HUES48 (cell line): ENCODE results near the gene SART3.
A peak's percentile ranks its signal among the peaks of the same experiment; 100 is the strongest.

ENCODE experiments used
- H3K27ac ChIP-seq: one replicate; pipeline ENCODE4 v1.7.0; 2013; ENCODE audit warnings: low read depth, low read length, inconsistent platforms
- H3K27me3 ChIP-seq: 2 replicates; pipeline ENCODE4 v1.6.1; 2013; ENCODE audit warnings: mild to moderate bottlenecking, low read length; ENCODE audit not compliant: control insufficient read depth, insufficient read depth
- H3K36me3 ChIP-seq: 2 replicates; pipeline ENCODE4 v1.6.1; 2013; ENCODE audit warnings: low read length; ENCODE audit not compliant: control insufficient read depth, insufficient read depth
- H3K4me1 ChIP-seq: 2 replicates; pipeline ENCODE4 v1.6.1; 2013; ENCODE audit warnings: mild to moderate bottlenecking, low read length; ENCODE audit not compliant: control insufficient read depth, insufficient read depth
- H3K4me3 ChIP-seq: 2 replicates; pipeline ENCODE4 v1.5.1; 2013; ENCODE audit warnings: mild to moderate bottlenecking, low read depth, low read length
- H3K9ac ChIP-seq: 2 replicates; pipeline ENCODE4 v1.6.1; 2013; ENCODE audit warnings: mild to moderate bottlenecking, low read depth, low read length, moderate library complexity
- H3K9me3 ChIP-seq: 2 replicates; pipeline ENCODE4 v1.6.1; 2013; ENCODE audit warnings: low read length; ENCODE audit not compliant: control insufficient read depth, insufficient read depth

The SART3 gene

GRCh38 chr12:108516511-108517275, 44.3 kb downstream of the SART3 start:
- Histone ChIP-seq H3K27ac (no peak overlapping the region), H3K36me3 (peaks cover 43% of the 10 kb centered on the region), H3K4me1 (peaks cover 11% of the 10 kb centered on the region), H3K9me3 (no peaks in the 10 kb centered on the region), H3K27me3 (no peaks in the 10 kb centered on the region), H3K4me3 (no peak overlapping the region), H3K9ac (no peak overlapping the region)

- Histone ChIP-seq H3K27ac (no peak overlapping the region), H3K36me3 (peaks cover 35% of the 10 kb centered on the region), H3K9ac (peak overlapping the region; percentile 60; the same call in 1 of the 2 replicates), H3K9me3 (no peaks in the 10 kb centered on the region), H3K27me3 (no peaks in the 10 kb centered on the region), H3K4me1 (peaks cover 13% of the 10 kb centered on the region), H3K4me3 (peak overlapping the region; percentile 73)
Observed at GRCh38 chr12:108515916-108516315, 45.1 kb downstream of the SART3 start.

GRCh38 chr12:108514973-108515814, 45.8 kb downstream of the SART3 start, which contains the start of gene FICD:
TSS of gene FICD (plus strand) at chr12:108515277. CDS start at chr12:108516973, 1,696 bp downstream.
- H3K9ac ChIP-seq: peak within 1 kb of the TSS; percentile 60
- peaks cover 28% of the 10 kb centered on the region for H3K36me3 ChIP-seq
- H3K9me3 ChIP-seq: no peaks in the 10 kb centered on the region
- peak within 1 kb of the TSS; percentile 73 for H3K4me3 ChIP-seq
- peak within 1 kb of the TSS; percentile 57 for H3K27ac ChIP-seq
- peaks cover 13% of the 10 kb centered on the region for H3K4me1 ChIP-seq
- H3K27me3 ChIP-seq: no peaks in the 10 kb centered on the region

DNA sequence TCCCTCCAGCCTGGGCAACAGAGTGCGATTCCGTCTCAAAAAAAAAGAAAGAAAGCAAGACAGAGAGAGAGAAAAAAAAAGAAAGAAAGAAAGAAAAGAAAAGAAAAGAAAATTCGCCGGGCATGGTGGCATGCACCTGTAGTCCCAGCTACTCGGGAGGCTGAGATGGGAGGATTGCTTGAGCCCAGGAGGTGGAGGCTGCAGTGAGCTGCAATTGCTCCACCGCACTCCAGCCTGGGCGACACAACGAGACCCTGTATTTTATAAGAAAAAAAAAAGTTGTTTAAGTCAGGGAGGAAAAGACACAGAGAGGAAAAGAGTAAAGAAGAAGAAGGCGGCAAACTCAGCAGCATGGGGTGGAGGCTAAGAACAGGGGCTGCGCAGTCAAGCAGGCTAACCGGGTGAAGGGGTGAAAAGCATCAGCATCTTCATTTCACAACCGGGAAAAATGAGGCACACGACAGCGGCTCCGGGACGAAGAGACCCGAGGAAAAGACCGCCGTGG, 46.5 kb downstream of the SART3 start:
- H3K4me3 ChIP-seq: peak overlapping the region; percentile 73
- peaks cover 21% of the 10 kb centered on the region for H3K36me3 ChIP-seq
- no peaks in the 10 kb centered on the region for H3K27me3 ChIP-seq
- peak overlapping the region; percentile 35; the same call in 1 of the 2 replicates for H3K9ac ChIP-seq
- H3K4me1 ChIP-seq: peaks cover 13% of the 10 kb centered on the region
- H3K27ac ChIP-seq: no peak overlapping the region
- H3K9me3 ChIP-seq: no peaks in the 10 kb centered on the region

GRCh38 chr12:108511633-108512540, 49.1 kb downstream of the SART3 start:
- H3K4me3 ChIP-seq: peak overlapping the region; percentile 40; the same call in 1 of the 2 replicates
- no peaks in the 10 kb centered on the region for H3K36me3 ChIP-seq
- H3K4me1 ChIP-seq: peaks cover 13% of the 10 kb centered on the region
- no peak overlapping the region for H3K9ac ChIP-seq
- no peaks in the 10 kb centered on the region for H3K27me3 ChIP-seq
- no peaks in the 10 kb centered on the region for H3K9me3 ChIP-seq
- peak overlapping the region; percentile 58 for H3K27ac ChIP-seq

- H3K4me3 ChIP-seq: no peak overlapping the region
- no peak overlapping the region for H3K27ac ChIP-seq
- no peaks in the 10 kb centered on the region for H3K27me3 ChIP-seq
- H3K36me3 ChIP-seq: no peaks in the 10 kb centered on the region
- no peak overlapping the region for H3K9ac ChIP-seq
- H3K9me3 ChIP-seq: no peaks in the 10 kb centered on the region
- peaks cover 11% of the 10 kb centered on the region for H3K4me1 ChIP-seq
Observed at GRCh38 chr12:108510836-108511235, 50.1 kb downstream of the SART3 start.

GRCh38 chr12:108509806-108510205, 51.2 kb downstream of the SART3 start:
- H3K27me3 ChIP-seq: no peaks in the 10 kb centered on the region

DNA sequence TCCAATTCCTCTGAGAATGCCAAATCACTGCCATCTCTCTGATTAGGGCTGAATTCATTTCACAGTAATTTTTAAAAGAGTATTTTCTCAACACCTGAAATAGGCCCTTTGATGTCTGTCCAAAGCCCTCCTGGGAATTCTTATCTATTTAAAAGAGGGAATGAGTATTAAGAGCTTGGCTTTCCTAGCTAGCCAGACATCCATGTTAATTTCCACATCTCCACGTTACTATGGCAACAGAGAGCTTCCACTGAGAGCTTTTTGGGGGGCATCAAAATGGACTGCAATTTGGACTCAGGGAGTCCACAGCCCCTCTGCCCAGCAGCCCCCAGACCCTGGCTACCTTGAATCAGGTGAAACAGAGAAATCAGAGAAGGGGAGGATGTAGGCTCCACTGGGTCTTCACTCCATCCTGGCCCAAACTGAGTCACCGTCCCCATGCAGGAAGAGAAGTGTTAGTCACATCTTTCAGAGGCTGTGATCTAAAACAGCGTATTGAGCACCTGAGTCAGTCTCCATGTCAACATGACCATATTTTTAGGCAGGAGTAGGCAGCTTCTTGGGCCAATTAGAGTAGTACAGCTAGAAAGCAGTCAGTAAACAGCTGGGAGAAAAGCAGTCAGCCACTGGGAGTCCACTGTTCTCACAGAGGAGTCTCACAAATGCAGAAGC, 52.9 kb downstream of the SART3 start:
- Histone ChIP-seq H3K9me3 (peaks cover 5% of the 10 kb centered on the region; the same call in 1 of the 2 replicates), H3K27ac (no peak overlapping the region), H3K27me3 (no peaks in the 10 kb centered on the region), H3K4me3 (no peak overlapping the region), H3K4me1 (peaks cover 9% of the 10 kb centered on the region), H3K36me3 (no peaks in the 10 kb centered on the region), H3K9ac (no peak overlapping the region)

More at GRCh38 chr12:108509806-108510205, 51.2 kb downstream of the SART3 start:
- H3K36me3 ChIP-seq: no peaks in the 10 kb centered on the region
- no peak overlapping the region for H3K4me3 ChIP-seq
- H3K4me1 ChIP-seq: peaks cover 9% of the 10 kb centered on the region
- H3K9me3 ChIP-seq: no peaks in the 10 kb centered on the region
- no peak overlapping the region for H3K27ac ChIP-seq
- H3K9ac ChIP-seq: no peak overlapping the region

DNA sequence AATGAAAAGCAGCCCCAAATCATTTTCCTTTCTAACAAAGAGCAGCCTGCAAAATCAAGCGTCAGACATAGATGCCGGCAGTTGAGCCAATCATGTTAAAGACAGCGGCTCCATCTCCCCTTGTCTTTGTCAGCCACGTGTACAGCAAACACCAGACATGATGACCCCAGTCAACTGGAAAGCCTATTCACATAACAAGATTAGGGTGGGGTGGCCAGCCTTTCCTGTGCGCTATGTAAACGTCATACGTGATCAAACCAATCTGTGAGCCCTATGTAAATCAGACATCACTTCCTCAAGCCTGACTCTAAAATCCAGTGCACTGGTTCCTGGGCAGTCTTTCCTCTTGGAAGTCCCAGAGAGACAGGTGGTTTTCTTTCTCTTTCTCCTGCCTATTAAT, 55.8 kb downstream of the SART3 start:
- no peaks in the 10 kb centered on the region for H3K27me3 ChIP-seq
- H3K27ac ChIP-seq: no peak overlapping the region
- H3K9me3 ChIP-seq: peaks cover 9% of the 10 kb centered on the region; the same call in 1 of the 2 replicates
- H3K4me3 ChIP-seq: no peak overlapping the region
- H3K4me1 ChIP-seq: no peaks in the 10 kb centered on the region
- no peak overlapping the region for H3K9ac ChIP-seq
- no peaks in the 10 kb centered on the region for H3K36me3 ChIP-seq

DNA sequence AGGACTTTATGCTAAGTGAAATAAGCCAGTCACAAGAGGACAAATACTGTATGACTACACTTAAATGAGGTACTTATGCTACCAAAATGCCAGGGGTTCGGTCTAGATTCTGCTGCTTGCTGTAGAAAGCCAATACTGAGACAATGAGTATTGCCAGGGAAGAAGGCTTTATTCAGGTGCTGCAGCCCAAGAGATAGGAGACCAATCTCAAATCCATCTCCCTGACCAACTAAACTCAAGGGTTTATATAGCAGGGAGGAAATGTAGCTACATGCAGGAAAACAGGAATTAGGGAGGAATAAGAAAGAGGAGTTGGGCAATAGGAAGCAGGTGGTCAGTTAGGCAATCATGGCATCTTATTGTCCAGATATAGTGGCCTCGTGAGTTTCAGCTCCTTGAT, 58.1 kb downstream of the SART3 start:
- Histone ChIP-seq H3K4me3 (no peak overlapping the region), H3K36me3 (no peaks in the 10 kb centered on the region), H3K4me1 (no peaks in the 10 kb centered on the region), H3K27ac (no peak overlapping the region), H3K9me3 (peaks cover 9% of the 10 kb centered on the region; the same call in 1 of the 2 replicates), H3K9ac (no peak overlapping the region), H3K27me3 (no peaks in the 10 kb centered on the region)
